PC-3 (cell line): Measurements from ENCODE around the gene RAB6A. TPM values are rescaled to one million over a fixed set of nuclear protein-coding genes. Genes with fewer than 3 reads are reported as not detected.

Experiments used
- ATAC-seq: fragments of 200-7000 bp; cut with Tn5 transposase; 2 replicates; pipeline ENCODE4 v1.9.1; 2020; ENCODE audit warnings: mild to moderate bottlenecking, moderate library complexity
- BruUV-seq: library from RNA; stranded (reverse); fragments of 400-500 nt; replicated peaks from 2 replicates; lab custom pipeline; 2021; lab: Mats Ljungman, UMichigan
- CTCF ChIA-PET: fragments of 300-600 bp; sonication (Branson Sonifier 250); formaldehyde crosslinking; loops from one replicate; lab custom pipeline; 2022; ENCODE audit warnings: antibody characterized with exemption; lab: Charles Lee
- POLR2A ChIA-PET: fragments of 300-600 bp; sonication (Branson Sonifier 250); formaldehyde crosslinking; loops from one replicate; lab custom pipeline; 2022; ENCODE audit warnings: antibody characterized with exemption; ENCODE audit not compliant: unreplicated experiment; lab: Charles Lee
- DNase-seq: peaks from one replicate; pipeline ENCODE4 v3.0.0-alpha.2; 2015
- H2AFZ ChIP-seq: fragments of 300-600 bp; sonication (generic); 2 replicates; pipeline ENCODE4 v1.6.0; 2016; ENCODE audit warnings: antibody characterized with exemption, low read length
- H3F3A ChIP-seq: fragments of 300-600 bp; sonication (generic); one replicate; pipeline ENCODE4 v1.6.0; 2017; ENCODE audit warnings: antibody characterized with exemption, low read length, control low read depth, mild to moderate bottlenecking; ENCODE audit not compliant: unreplicated experiment
- H3K27ac ChIP-seq: fragments of 300-600 bp; sonication (generic); 2 replicates; pipeline ENCODE4 v1.5.1; 2016; ENCODE audit warnings: mild to moderate bottlenecking, low read length
- H3K27me3 ChIP-seq: fragments of 300-600 bp; sonication (generic); 2 replicates; pipeline ENCODE4 v1.6.1; 2016; ENCODE audit warnings: low read length, mixed read lengths
- H3K36me3 ChIP-seq: fragments of 300-600 bp; sonication (generic); 2 replicates; pipeline ENCODE4 v1.6.1; 2016; ENCODE audit warnings: low read depth, mixed run types, low read length, mixed read lengths
- H3K4me1 ChIP-seq: fragments of 300-600 bp; sonication (generic); 2 replicates; pipeline ENCODE4 v1.5.1; 2016; ENCODE audit warnings: low read length; ENCODE audit not compliant: insufficient read depth
- H3K4me2 ChIP-seq: fragments of 300-600 bp; sonication (generic); 2 replicates; pipeline ENCODE4 v1.6.0; 2016; ENCODE audit warnings: low read length
- H3K4me3 ChIP-seq: fragments of 300-600 bp; sonication (generic); 2 replicates; pipeline ENCODE4 v1.5.1; 2016; ENCODE audit warnings: mild to moderate bottlenecking, low read length, mixed read lengths
- H3K79me2 ChIP-seq: fragments of 300-600 bp; sonication (generic); 2 replicates; pipeline ENCODE4 v1.6.1; 2017; ENCODE audit warnings: low read length, mixed read lengths
- H3K9ac ChIP-seq: fragments of 300-600 bp; sonication (generic); 2 replicates; pipeline ENCODE4 v1.6.0; 2016; ENCODE audit warnings: mild to moderate bottlenecking, low read length
- H3K9me2 ChIP-seq: fragments of 300-600 bp; sonication (generic); replicated peaks from 2 replicates; pipeline ENCODE4 v1.6.1; 2016; ENCODE audit warnings: mixed run types, low read length, mixed read lengths
- H3K9me3 ChIP-seq: fragments of 300-600 bp; sonication (generic); 2 replicates; pipeline ENCODE4 v1.6.1; 2016; ENCODE audit warnings: low read length, mixed read lengths
- H4K20me1 ChIP-seq: fragments of 300-600 bp; sonication (generic); 2 replicates; pipeline ENCODE4 v1.6.1; 2016; ENCODE audit warnings: low read length, mixed read lengths
- EZH2 ChIP-seq: fragments of 300-600 bp; sonication (generic); IDR thresholded peaks from one replicate; pipeline ENCODE4 v1.6.1; 2017; ENCODE audit warnings: antibody characterized with exemption, mild to moderate bottlenecking, low read length; ENCODE audit not compliant: unreplicated experiment
- EZH2phosphoT487 ChIP-seq: fragments of 300-600 bp; sonication (generic); IDR thresholded peaks from 2 replicates; pipeline ENCODE4 v1.6.1; 2018; ENCODE audit warnings: mild to moderate bottlenecking, antibody characterized with exemption, low read length, borderline replicate concordance
- intact Hi-C: fragments of 100-400 bp; cut with micrococcal nuclease; formaldehyde crosslinking; loops from 2 replicates; pipeline ENCODE4 v1.9.0; 2023
- total RNA-seq: library from RNA; depleted of rRNA; stranded (reverse); fragments of >200 nt; gene quantifications from 2 replicates; pipeline ENCODE4 v1.2.3, GENCODE V29; 2014
- TF ChIP-seq, protein P1 (sequence below): fragments of 300-600 bp; sonication (generic); conservative IDR thresholded peaks from 2 replicates; pipeline ENCODE4 v1.5.1; 2017; ENCODE audit warnings: antibody characterized with exemption, low read depth, mild to moderate bottlenecking, low read length

RAB6A gene
- total RNA-seq, 1 experiment from 2014 or later, result 97.9 TPM

DNA sequence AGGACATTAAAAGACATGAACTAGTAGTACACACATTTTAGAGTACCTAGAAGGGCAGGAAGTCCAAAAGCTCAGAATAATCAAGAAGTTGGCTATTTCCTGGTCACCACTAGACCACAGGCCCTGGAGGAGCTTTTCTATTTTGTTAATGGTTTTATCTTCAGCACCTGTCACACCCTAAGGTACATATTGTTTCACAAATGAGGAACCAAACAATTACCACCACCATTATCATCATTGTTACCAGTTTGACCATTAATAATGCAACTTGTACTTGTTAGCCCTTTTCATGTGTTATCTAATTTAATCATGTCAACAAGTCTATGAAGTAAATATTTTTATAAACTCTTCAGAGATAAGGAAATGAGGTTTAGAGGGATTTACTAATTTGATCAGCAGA, 31.7 kb upstream of the RAB6A start:
- no TSS peak for BruUV-seq
- no peak overlapping the region for H2AFZ ChIP-seq
- H3K9ac ChIP-seq, result no peak overlapping the region
- no peak for ATAC-seq
- H3K4me3 ChIP-seq, result no peak overlapping the region
- ChIA-PET CTCF (no interaction called here), POLR2A (no interaction called here)
- H4K20me1 ChIP-seq, result no peaks in the 10 kb centered on the region
- H3K9me3 ChIP-seq, result no peaks in the 10 kb centered on the region
- H3K4me2 ChIP-seq, result no peak overlapping the region
- H3K9me2 ChIP-seq, result no peaks in the 10 kb centered on the region
- H3K79me2 ChIP-seq, result peaks cover 24% of the 10 kb centered on the region
- TF ChIP-seq, protein P1, sequence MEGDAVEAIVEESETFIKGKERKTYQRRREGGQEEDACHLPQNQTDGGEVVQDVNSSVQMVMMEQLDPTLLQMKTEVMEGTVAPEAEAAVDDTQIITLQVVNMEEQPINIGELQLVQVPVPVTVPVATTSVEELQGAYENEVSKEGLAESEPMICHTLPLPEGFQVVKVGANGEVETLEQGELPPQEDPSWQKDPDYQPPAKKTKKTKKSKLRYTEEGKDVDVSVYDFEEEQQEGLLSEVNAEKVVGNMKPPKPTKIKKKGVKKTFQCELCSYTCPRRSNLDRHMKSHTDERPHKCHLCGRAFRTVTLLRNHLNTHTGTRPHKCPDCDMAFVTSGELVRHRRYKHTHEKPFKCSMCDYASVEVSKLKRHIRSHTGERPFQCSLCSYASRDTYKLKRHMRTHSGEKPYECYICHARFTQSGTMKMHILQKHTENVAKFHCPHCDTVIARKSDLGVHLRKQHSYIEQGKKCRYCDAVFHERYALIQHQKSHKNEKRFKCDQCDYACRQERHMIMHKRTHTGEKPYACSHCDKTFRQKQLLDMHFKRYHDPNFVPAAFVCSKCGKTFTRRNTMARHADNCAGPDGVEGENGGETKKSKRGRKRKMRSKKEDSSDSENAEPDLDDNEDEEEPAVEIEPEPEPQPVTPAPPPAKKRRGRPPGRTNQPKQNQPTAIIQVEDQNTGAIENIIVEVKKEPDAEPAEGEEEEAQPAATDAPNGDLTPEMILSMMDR, result no peak
- TF ChIP-seq EZH2 (no peak), EZH2phosphoT487 (no peak)
- no peaks in the 10 kb centered on the region for H3F3A ChIP-seq
- no peak overlapping the region for H3K27ac ChIP-seq
- intact Hi-C loops, result no loop called here
- peaks cover 11% of the 10 kb centered on the region for H3K4me1 ChIP-seq
- DNase-seq, result no peak
- no peaks in the 10 kb centered on the region for H3K36me3 ChIP-seq
- no peaks in the 10 kb centered on the region for H3K27me3 ChIP-seq

DNA sequence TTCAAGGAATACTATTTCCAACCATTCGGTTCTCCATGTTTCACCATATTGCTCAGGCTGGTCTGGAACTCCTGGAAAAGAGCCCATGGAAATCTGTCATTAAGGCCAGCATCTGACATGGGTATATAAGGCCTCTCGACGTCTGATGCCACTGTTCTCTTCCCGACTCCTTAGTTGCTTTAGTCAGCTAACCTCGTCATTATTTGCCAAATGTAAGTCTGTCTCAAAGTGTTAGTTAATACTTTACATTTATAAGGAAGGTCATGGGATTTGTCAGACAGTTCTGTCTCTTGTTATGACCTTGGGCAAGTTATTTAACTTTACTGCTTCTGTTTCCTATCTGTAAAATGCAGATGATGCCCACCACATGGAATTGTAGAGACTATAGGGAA, 28.4 kb upstream of the RAB6A start:
- no peak for DNase-seq
- H2AFZ ChIP-seq, result peak overlapping the region; percentile 90; the same call in 1 of the 2 replicates
- H3K36me3 ChIP-seq, result no peaks in the 10 kb centered on the region
- ChIA-PET CTCF (no interaction called here), POLR2A (no interaction called here)
- peak overlapping the region; percentile 85 for H3K4me3 ChIP-seq
- no TSS peak for BruUV-seq
- no peak overlapping the region for H3K9ac ChIP-seq
- peak overlapping the region; percentile 92 for H3K4me2 ChIP-seq
- H3K4me1 ChIP-seq, result peaks cover 21% of the 10 kb centered on the region
- H3K9me2 ChIP-seq, result no peaks in the 10 kb centered on the region
- H3K79me2 ChIP-seq, result peaks cover 30% of the 10 kb centered on the region
- H3K27ac ChIP-seq, result no peak overlapping the region
- TF ChIP-seq EZH2 (no peak), EZH2phosphoT487 (no peak)
- TF ChIP-seq, protein P1, result no peak
- intact Hi-C loops, result no loop called here
- no peaks in the 10 kb centered on the region for H3F3A ChIP-seq
- no peaks in the 10 kb centered on the region for H3K9me3 ChIP-seq
- ATAC-seq, result no peak
- no peaks in the 10 kb centered on the region for H3K27me3 ChIP-seq
- no peaks in the 10 kb centered on the region for H4K20me1 ChIP-seq

DNA sequence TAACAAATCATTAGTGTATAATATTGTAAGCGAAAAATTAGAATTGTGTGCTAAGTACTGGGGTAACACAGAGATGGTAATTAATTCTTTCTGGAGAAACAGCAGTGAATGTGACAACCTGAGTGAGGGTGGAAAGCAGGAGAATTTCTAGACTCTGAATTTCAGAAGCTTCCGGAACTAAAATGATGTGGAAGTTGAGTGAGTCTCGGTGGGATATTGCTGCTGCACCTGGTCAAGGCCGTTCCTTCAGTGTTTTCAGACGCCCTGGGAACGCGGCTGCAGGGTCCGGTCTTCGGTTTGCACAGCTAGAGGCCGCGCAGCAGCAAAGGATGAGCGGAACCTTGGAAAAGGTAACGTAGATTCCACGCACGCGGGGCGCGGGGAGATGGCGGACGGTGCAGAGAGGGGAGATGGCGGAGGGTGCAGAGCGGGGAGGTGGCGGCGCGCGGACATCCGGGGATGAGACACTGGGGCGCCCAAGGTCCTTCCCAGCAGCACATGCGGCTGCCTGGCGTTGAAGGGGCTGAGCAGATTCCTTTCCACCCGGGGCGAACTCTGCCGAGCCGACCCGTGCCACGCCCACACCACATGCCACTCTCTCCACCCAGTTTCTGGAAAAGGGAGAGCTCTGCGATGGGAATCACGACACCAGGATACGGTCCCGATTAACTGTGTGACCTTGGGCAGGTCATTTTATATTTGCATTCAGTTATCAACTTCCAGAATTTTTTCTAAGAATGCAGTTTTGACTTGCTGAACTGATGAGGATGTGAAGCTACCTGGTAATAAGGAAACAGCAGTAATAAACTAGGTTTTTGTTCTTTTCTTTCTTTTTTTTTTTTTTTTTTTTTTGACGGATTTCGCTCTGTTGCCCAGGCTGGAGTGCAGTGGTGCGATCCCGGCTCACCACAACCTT, 27.0 kb upstream of the RAB6A start, which contains the start of gene MRPL48:
MRPL48 (plus strand) TSS at position 232 of the 916 bp plus-strand sequence; CDS start at position 330, 98 bp downstream.
- intact Hi-C loops, result loop anchor here (1.0 kb wide), 2 partner anchors 9 to 27 kb away; partner anchors contain the start of gene RAB6A

More for the DNA sequence above, 27.0 kb upstream of the RAB6A start, which contains the start of gene MRPL48:
- Histone ChIP-seq H3K36me3 (no peaks in the 10 kb centered on the region), H3K4me3 (peak within 1 kb of the TSS; percentile 85), H4K20me1 (no peaks in the 10 kb centered on the region), H3K4me2 (peak within 1 kb of the TSS; percentile 92), H3F3A (no peaks in the 10 kb centered on the region), H3K9me3 (no peaks in the 10 kb centered on the region), H2AFZ (peak within 1 kb of the TSS; percentile 90), H3K27me3 (no peaks in the 10 kb centered on the region), H3K9ac (peak within 1 kb of the TSS; percentile 96), H3K27ac (peak within 1 kb of the TSS; percentile 95), H3K9me2 (no peaks in the 10 kb centered on the region), H3K4me1 (peaks cover 21% of the 10 kb centered on the region), H3K79me2 (peaks cover 30% of the 10 kb centered on the region)
- DNase-seq (peak; percentile 98), ATAC-seq (peak; percentile 98)
- CTCF ChIA-PET, result interaction anchor here (0.7 to 1.1 kb wide), 2 partner anchors 64 to 143 kb away, joined by 6 to 16 read pairs; no protein-coding TSS in a partner anchor
- TSS peak; percentile 91 for BruUV-seq
- TF ChIP-seq, protein P1, result no peak
- TF ChIP-seq EZH2 (no peak), EZH2phosphoT487 (no peak)
- POLR2A ChIA-PET, result interaction anchor here (1.1 to 1.7 kb wide), 2 partner anchors 8 to 27 kb away, joined by 4 to 9 read pairs; partner anchors contain the start of gene RAB6A
